IPS DF 19.7 (cell line): ENCODE measurements around the gene SNX13.

Source experiments
- DNase-seq: peaks from one replicate; pipeline ENCODE4 v3.0.0-alpha.2; 2013; ENCODE audit warnings: low read depth, low spot score

SNX13 gene, protein sequence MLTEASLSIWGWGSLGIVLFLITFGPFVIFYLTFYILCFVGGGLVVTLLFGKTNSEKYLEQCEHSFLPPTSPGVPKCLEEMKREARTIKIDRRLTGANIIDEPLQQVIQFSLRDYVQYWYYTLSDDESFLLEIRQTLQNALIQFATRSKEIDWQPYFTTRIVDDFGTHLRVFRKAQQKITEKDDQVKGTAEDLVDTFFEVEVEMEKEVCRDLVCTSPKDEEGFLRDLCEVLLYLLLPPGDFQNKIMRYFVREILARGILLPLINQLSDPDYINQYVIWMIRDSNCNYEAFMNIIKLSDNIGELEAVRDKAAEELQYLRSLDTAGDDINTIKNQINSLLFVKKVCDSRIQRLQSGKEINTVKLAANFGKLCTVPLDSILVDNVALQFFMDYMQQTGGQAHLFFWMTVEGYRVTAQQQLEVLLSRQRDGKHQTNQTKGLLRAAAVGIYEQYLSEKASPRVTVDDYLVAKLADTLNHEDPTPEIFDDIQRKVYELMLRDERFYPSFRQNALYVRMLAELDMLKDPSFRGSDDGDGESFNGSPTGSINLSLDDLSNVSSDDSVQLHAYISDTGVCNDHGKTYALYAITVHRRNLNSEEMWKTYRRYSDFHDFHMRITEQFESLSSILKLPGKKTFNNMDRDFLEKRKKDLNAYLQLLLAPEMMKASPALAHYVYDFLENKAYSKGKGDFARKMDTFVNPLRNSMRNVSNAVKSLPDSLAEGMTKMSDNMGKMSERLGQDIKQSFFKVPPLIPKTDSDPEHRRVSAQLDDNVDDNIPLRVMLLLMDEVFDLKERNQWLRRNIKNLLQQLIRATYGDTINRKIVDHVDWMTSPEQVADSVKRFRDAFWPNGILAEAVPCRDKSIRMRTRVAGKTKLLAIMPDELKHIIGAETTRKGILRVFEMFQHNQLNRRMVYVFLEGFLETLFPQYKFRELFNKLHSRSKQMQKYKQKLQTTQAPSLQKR

DNA sequence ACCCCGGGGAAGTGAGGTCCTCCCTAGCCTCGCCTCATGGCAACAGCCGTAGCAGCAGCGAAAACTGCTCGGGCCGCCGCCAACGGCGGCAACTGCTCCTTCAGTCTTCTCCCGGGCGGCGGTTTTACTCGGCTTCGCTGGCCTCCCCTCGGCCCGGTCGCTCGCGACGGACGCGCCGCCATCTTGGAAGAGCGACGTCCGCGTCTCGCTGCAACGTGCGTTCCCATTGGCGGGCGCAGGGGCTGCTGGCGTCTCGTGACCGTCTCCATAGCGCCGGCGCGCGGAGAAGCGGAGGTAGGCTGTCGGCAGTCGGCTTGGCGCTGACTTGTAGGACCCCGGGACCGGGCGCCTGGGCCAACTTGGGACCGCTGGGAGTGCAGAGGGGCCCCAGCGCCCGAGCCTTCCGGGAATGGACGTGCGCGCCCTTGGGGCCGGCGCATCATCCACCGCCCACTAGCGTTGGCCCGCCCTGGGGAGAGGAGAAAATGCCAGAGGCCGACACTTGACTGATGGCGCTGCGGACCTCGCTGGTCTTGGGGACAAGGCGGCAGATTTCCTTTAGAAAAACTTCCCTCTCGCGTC is at the start of gene SNX13:
Gene SNX13 (minus strand): TSS at position 193 of the 582 bp plus-strand sequence. CDS start 199 bp downstream, outside the sequence.
- peak; percentile 71 for DNase-seq

DNA sequence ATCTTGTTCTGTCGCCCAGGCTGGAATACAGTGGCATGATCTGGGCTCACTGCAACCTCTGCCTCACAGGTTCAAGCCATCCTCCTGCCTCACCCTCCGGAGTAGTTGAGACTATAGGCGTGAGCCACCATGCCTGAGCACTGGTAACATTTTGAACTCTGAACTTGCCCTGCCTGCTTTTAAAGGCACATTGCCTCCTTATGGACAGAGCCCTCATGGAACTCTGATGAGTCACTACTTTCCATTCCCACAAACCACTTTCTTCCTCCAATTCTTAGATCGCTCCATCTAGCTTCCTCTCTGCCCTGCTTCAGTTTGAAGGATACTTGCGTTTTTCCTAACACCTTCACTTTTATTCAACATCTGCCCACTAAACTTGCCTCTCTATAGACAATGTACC is 49.3 kb upstream of the SNX13 start:
- no peak for DNase-seq

DNA sequence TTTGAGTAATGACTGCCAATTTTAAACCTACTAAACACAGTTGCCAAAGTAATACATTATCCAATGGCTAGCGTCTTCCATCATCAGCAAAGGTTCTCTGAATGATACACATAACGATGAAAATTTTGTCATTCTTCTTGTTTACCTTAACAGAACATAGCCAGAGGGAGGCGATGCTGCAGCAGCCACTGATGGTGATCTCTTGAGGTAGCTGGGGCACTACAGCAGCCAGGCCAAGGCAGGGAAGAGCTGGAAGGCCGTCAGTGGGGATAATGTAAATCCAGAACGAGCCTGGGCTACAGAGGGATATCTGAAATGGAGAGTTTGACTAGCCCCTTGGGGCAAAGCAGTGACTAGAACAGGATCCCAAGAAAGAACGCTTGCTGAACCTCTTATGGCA is 48.6 kb upstream of the SNX13 start:
- no peak for DNase-seq

DNA sequence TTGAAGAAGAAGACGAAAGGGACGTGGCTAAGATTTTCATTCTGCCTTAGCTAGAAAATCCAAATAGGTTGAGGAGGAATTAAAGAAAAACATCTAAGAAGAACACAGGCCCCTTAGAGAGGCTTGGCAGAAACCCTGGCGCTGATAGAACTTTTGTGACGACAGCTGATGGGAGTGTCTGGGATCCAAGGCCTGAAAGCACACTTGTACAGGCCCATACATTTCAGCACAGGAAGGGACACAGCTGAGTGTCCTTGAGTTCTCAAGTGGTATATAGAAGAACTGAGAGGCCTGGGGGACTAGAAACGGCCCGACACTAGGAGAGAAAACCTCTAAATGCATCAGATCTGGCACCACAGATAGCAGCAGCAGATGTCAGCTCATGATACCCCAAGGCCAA is 47.8 kb upstream of the SNX13 start:
- no peak for DNase-seq

DNA sequence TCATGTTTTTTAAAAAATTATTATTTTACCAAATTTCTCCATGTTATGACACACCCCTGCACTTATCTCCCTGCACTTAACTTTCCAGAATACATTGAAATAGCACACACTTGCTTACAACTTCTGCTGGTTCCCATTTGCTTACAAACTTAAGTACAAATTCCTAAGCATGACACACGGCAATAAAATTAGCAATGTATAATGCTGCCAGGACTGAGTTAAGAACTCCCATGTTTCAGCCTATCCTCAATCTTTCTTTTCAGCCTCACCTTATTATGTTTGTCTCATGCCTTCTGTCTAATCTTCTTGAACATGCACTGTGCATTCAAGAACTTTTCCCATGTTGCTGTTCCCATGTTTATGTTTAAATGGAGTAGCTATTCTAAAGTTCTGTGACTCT is 46.6 kb upstream of the SNX13 start:
- no peak for DNase-seq

DNA sequence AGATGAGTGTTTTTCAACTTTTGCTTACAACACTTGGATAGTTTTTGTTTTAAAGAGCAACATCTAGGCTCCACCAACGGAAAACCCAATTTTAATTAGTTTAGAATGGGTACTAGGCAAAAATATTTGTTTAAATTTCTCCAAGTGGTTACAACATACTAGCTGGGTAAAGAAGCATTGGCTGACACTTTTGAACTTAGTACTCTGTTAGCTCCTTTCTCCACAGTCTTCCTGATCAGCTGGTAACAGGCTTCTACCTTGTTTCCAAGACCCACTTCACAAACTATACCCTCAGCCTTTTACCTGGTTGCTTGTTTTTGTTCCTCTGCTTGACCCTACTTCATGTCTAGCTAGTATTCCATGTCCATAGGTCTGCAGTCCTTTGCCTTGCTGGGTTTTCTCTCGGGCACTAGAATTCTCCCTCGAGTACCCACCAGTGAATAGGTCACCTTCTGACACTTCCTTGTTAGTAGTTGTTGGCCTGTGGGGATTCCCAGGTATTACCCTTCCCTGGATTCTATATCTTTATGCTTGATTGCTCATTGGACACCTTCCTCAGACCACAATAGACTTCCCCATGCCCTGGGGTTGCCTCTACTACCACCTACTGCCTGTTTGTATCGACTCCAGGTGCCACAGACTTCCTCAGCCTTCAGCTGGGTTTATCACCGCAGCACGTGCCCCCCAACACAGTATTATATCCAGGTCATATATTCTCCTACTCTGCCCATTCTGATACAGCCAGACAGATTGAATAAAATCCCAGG is 45.4 kb upstream of the SNX13 start:
- DNase-seq = no peak

DNA sequence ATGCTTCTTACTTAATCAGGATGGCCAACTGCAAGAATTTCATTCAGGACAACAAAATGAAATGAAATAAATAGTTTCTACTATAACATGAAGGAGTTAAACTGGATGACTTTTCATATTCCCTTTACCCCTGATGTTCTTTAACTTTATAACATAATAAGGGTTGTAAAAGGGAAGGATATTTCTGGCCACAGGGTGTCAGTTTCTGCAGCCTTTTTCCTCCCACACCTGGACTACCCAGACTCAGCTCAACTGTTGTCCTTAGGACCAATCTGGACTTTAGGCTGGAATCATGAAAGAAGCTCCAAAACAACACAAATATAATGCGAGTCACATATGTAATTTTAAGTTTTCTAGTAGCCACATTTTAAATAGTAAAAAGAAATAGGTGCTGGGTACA is 44.0 kb upstream of the SNX13 start:
- DNase-seq = no peak

DNA sequence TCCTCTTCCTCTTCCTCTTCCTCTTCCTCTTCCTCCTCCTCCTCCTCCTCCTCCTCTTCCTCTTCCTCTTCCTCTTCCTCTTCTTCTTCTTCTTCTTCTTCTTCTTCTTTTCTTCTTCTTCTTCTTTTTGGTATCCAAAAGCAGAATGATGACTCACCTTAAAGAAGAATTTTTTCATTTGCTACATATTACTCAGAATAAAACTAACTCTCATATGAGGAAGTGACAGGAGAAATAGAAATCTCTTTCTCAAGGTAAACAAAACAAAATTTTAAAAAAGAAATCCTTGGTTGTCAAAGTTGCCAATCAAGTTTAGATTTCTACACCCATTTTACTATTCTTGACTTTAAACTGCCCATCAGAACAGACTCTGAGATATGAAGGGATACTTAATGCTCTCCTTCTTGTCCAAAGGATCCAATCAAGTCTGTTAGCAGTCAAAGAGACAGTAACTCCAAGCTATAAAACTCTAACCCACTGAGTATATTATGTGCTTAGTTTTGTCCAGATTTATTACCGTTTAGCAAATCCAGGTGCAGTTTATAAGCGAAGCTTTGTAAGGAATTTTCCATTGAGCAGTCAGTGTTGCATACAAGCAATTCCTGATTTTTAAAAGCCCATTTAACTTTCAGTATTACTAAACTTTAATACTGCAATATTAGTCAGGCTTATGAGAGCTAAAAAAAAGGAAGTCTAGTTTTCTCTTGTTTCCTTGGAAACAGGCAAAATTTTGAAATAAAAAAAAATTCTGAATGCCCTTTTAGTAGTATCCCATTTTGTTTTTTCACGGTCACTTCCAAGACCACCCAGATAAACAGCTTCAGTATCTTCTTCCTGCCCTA is 43.1 kb upstream of the SNX13 start:
- DNase-seq = no peak

DNA sequence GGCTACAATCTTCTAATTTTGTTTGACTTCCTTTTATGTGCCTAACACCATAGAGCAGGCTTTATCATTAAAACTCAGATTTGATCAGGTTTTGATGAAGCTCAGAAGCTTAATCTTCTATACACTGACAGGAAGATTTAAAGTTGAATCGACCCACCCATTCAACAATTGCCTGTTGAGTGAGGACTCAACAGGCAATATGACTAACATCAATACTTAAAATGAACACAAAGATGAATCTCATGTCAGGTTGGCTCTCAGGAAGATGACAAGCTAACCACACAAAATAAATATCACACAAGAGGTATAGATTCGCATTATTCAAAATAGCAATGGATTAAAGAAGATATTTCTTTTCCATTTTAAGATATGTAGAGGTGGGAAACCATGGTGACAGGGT is 36.7 kb upstream of the SNX13 start:
- no peak for DNase-seq

DNA sequence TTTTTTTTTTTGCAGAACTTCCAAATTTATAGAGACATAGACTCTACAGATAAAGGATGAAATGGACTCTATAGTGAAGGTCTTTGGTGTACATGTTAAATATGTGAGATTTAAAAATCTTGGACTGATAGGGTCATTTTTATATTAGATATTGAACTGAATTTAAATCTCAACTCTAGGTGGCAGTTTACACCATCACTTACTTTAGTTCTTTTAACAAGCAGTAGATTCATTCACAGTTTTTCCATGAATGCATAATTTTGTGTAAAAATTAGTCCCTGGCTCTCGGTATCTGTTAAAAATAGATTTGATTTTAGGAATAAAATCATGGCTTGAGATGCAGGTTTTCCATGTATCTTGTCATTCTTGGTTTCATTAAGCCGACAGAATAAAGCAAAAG is 31.1 kb upstream of the SNX13 start:
- DNase-seq = no peak

DNA sequence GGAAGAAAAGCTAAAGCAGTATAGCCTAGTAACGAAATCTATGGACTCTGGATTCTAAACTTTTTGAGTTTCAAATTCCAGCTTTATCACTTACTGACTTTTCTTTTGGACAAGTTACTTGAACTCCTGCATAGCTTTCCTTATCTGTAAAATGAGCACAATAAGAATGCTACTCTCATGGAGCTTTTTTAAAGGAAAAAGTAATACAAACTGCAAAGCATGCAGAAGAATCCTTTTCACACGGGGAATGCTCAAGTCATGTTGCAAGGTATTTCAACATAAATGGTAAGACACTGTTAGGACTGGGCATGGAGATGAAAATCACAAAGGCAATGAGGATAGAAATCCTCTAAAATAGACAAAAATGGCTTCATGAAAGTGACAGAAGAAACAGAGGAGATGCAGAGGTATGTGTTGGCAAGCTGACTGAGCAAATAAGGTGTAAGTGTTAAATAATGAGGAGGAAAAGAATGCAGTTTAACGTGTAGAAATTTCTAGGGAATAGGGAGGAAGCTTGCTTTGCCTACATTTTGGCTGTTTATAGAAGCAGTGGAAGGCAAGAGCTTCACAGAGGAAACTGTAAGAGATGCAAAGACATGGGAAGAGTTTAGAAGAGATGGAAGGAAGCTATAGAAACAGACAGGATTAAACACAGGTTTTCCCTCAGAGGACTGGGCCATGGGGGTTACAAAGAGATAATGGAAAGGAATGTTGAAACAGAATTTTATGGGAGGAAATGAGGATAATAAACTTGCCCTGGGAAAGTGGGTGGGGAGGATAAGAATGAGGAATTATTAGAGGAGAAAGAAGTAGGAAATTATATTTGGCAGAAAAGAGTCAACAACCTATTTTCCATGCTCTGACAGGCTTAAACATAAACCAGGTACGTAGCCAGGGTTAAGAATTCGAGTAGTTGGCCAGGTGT is 28.8 kb upstream of the SNX13 start:
- DNase-seq = no peak

DNA sequence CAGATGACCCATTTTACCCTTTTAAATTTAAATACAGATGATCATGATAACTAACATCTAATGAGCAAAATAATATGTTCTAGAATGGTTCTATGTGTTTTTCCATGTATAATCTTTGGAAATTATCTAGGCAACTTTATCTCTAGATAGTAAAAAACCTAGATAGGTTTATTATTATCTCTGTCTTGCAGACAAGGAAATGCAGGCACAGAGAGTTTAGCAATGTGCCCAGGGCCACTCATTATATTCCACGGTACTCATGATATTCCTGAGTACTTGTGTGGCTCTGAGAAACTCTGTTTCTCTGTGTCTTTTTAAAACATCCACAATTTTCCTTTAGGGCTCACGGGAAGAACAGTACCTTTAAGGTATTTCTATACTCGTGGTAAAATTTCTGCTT is 26.4 kb upstream of the SNX13 start:
- no peak for DNase-seq

DNA sequence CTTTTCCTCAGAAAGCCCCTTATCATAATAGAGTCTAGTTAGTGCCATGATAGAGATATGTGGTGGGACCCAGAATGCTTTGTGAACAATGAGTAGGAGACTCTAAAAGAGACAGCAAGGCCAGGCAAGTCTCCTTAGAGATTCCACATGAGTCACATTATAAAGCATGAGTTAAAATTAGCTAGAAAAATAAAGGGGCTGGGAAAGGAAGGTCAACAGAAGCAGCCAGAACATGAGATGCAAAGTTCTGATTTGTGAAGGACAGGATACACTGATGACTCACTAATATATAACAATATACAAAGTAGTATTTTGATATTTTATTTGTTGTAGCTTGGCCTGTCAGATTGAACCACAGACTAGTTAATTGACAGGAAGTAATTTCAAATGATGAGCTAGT is 25.3 kb upstream of the SNX13 start:
- no peak for DNase-seq

DNA sequence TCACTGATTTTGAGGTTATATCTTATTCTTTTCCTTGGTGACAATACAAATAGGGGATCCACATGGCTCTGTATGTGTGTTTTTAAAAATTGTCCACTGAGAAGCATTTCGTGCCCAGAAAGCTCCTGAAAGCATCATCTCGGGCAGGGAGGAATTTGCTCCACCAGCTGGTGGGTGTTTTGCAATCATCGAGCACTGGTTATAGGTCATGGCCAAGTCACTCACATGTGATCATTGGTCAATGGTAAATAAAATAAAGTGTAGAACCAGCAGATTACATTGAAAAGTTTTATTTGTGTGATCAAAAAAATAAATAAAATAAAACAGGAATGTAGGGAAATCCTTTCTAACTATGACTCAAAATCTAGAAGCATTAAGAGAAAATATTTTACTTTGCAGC is 23.0 kb upstream of the SNX13 start:
- DNase-seq = no peak

DNA sequence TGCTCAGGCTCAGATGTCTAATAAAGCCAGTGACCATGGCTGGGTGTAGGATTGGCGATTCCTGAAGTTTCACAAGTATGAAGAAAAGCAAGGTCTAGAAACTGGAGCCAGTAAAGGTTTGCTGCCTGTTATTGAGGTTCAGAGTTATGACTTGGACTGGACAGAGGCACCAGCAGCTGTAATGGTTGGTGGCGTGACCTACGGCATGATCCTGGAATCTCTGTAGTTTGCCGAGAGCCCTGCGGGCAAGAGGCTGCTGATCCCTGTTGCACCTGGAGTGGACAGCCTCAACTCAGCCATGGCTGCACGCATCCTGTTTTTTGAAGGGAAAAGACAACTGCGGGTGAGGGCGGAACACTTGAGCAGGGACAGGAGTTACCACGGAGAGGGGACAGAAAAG is 22.4 kb upstream of the SNX13 start:
- DNase-seq = no peak

DNA sequence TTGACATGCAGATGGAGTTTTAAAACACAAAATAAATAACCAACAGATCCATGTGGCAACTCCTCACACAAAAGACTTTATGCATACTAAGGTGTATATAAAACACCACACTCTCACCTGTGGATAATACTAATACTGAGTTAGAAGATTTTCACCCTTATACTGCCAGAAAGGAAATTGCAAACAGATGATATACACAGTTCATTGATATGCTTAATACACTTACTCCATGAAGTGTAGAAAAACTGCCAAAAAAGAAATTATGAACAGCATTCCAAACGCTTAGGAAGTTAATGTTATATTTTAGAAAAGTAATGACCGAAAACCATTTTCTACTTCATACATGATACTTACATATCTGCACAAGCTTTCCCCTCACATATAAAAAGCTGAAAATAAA is 17.6 kb upstream of the SNX13 start:
- no peak for DNase-seq

DNA sequence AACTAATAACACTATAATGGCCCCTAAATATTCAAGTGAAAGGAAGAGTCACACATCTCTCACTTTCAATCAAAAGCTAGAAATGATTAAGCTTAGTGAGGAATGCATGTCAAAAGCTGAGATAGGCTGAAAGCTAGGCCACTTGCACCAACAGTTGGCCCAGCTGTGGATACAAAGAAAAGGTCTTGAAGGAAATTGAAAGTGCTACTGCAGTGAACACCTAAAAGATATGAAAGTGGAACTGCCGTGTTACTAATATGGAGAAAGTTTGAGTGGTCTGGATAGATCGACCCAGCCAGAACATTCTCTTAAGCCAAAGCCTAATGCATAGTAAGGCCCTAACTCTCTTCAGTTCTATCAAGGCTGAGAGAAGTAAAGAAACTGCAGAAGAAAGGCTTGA is 12.1 kb upstream of the SNX13 start:
- DNase-seq = no peak

DNA sequence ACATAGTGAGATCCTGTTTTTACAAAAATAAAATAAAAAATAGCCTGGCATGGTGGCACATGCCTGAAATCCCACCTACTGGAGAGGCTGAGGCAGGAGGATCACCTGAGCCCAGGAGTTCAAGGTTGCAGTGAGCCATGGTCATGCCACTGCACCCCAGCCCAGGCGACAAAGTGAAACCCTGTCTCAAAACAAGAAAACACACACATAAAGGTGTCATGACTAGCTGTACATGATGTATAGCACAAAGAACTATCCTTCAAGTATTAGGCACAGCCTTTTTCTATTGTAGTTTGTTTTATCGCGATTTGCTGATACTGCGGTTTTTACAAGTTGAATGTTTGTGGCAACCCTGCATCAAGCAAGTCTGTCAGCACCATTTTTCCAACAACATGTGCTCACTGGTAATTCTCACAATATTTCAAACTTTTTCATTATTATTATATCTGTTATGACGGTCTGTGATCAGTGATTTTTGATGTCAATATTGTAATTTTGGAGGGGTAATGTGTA is 11.5 kb upstream of the SNX13 start:
- DNase-seq = no peak

DNA sequence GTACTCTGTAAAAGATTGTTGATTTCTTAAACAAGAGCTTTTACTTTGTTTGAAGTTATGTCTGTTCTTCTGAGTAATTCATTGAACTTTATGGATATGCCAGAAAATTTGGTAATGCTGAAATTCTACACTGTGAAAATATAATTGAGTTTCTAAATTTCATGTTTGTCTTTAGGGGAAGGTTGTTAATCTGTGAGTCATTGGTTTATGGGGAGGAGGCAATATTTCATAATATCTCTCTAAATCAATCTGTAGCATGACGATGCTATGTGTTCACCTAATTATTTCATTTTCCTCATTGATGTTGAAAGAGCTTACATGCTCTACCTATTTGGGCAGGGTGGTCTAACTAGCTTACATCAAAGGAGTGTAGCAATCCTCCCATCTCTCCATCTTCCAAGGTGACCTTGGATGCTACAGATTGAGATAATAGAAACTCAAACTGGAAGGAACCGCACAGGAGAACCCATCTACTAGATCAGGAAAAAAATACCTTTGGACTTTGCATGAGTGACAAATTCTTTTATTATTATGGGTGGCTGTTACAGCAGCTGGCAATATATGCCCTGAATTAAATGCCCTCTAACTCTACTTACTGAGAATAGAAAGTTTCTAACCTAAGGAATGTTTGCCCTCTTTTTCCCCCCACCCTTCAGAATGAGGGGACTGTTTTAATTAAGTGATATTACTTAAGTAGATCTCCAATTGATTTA is 8.4 kb upstream of the SNX13 start:
- DNase-seq = no peak
